SK-N-SH (cell line): ENCODE results near the gene ADGRF4. TPM values are rescaled to one million over a fixed set of nuclear protein-coding genes. Genes with fewer than 3 reads are reported as not detected.

Source experiments
- CTCF ChIA-PET: fragments of 300-600, 350-600 bp; formaldehyde crosslinking; extraction: SDS; loops from one replicate; lab custom pipeline; 2021; lab: Yijun Ruan, JAX
- POLR2A ChIA-PET: fragments of 350-600 bp; sonication (Branson Sonifier 250); formaldehyde crosslinking; extraction: SDS; loops from one replicate; lab custom pipeline; 2020; ENCODE audit warnings: antibody characterized with exemption, inconsistent platforms; lab: Yijun Ruan, JAX
- DNase-seq: peaks from one replicate; pipeline ENCODE4 v3.0.0; 2012
- H2AFZ ChIP-seq: fragments of 200-600 bp; sonication (generic); 2 replicates; pipeline ENCODE4 v1.8.1; 2016; ENCODE audit warnings: antibody characterized with exemption, mild to moderate bottlenecking, low read depth
- H3F3A ChIP-seq: fragments of 200-600 bp; sonication (generic); replicated peaks from 2 replicates; pipeline ENCODE3; 2016; ENCODE audit warnings: antibody characterized with exemption, mild to moderate bottlenecking; ENCODE audit not compliant: insufficient read depth
- H3K27ac ChIP-seq, 2 experiments: fragments of 200-500 bp in 1 of 2; fragments of 200-600 bp in 1 of 2; sonication (Bioruptor generic) in 1 of 2; sonication (generic), shearing (Covaris generic) in 1 of 2; 2 replicates each; pipeline versions ENCODE4 v1.5.1 to v1.6.1; 2014 to 2016; ENCODE audit warnings: low read depth in 2 of 2, inconsistent platforms in 1 of 2, low read length in 1 of 2, mild to moderate bottlenecking in 1 of 2, mixed read lengths in 1 of 2
- H3K27me3 ChIP-seq: fragments of 200-600 bp; sonication (generic), shearing (Covaris generic); 2 replicates; pipeline ENCODE4 v1.6.1; 2016; ENCODE audit warnings: mixed run types; ENCODE audit not compliant: insufficient read depth
- H3K36me3 ChIP-seq, 2 experiments: fragments of 200-500 bp in 1 of 2; fragments of 200-600 bp in 1 of 2; sonication (Bioruptor generic) in 1 of 2; sonication (generic) in 1 of 2; replicated peaks in 1 of 2; 2 replicates each; pipeline versions ENCODE3 to v1.5.1; 2014 to 2016; ENCODE audit warnings: low read length in 1 of 2, mild to moderate bottlenecking in 1 of 2; ENCODE audit not compliant: insufficient read depth in 2 of 2, control insufficient read depth in 1 of 2
- H3K4me1 ChIP-seq, 2 experiments: fragments of 200-500 bp in 1 of 2; fragments of 200-600 bp in 1 of 2; sonication (Bioruptor generic) in 1 of 2; sonication (generic), shearing (Covaris generic) in 1 of 2; 2 replicates each; pipeline versions ENCODE4 v1.5.1 to v1.6.1; 2014 to 2016; ENCODE audit warnings: low read depth in 1 of 2, low read length in 1 of 2, mixed run types in 1 of 2; ENCODE audit not compliant: insufficient read depth in 2 of 2, control insufficient read depth in 1 of 2
- H3K4me2 ChIP-seq: fragments of 200-600 bp; sonication (generic), shearing (Covaris generic); 2 replicates; pipeline ENCODE4 v1.6.1; 2017; ENCODE audit warnings: mixed run types
- H3K4me3 ChIP-seq, 2 experiments: fragments of 200-500 bp in 1 of 2; fragments of 200-600 bp in 1 of 2; sonication (Bioruptor generic) in 1 of 2; sonication (generic), shearing (Covaris generic) in 1 of 2; 2 replicates each; pipeline versions ENCODE4 v1.5.1 to v1.8.1; 2014 to 2016; ENCODE audit warnings: low read depth in 2 of 2, inconsistent platforms in 1 of 2, low read length in 1 of 2, mild to moderate bottlenecking in 1 of 2, mixed read lengths in 1 of 2, moderate library complexity in 1 of 2
- H3K79me2 ChIP-seq: fragments of 200-600 bp; sonication (generic); 2 replicates; pipeline ENCODE4 v1.8.1; 2017; ENCODE audit warnings: mild to moderate bottlenecking; ENCODE audit not compliant: insufficient read depth
- H3K9ac ChIP-seq: fragments of 200-600 bp; sonication (generic); 2 replicates; pipeline ENCODE4 v1.6.1; 2017; ENCODE audit warnings: mixed run types
- H3K9me2 ChIP-seq: fragments of 200-600 bp; sonication (generic); 2 replicates; pipeline ENCODE4 v1.6.1; 2017; ENCODE audit warnings: mixed run types
- H3K9me3 ChIP-seq: fragments of 200-600 bp; sonication (generic); 2 replicates; pipeline ENCODE4 v1.6.1; 2017; ENCODE audit warnings: mixed run types, mild to moderate bottlenecking, moderate library complexity
- H4K20me1 ChIP-seq: fragments of 200-600 bp; sonication (generic); 2 replicates; pipeline ENCODE4 v1.6.1; 2017; ENCODE audit warnings: mild to moderate bottlenecking, mixed run types; ENCODE audit not compliant: insufficient read depth
- CHD2 ChIP-seq: fragments of 150-350 bp; IDR thresholded peaks from 2 replicates; pipeline ENCODE4 v1.6.1; 2018; ENCODE audit warnings: low read length; ENCODE audit not compliant: partially characterized antibody
- EP300 ChIP-seq, 2 experiments: IDR thresholded peaks; 2 replicates each; pipeline versions ENCODE4 v1.4.0 to v1.6.1; 2012; ENCODE audit warnings: borderline replicate concordance in 1 of 2, low read depth in 1 of 2, low read length in 1 of 2
- EZH2phosphoT487 ChIP-seq: fragments of 200-600 bp; sonication (generic); IDR thresholded peaks from 2 replicates; pipeline ENCODE4 v1.6.1; 2017; ENCODE audit warnings: low read depth, mixed run types, mild to moderate bottlenecking, antibody characterized with exemption, moderate library complexity, borderline replicate concordance
- FOSL2 ChIP-seq: IDR thresholded peaks from 2 replicates; pipeline ENCODE4 v1.4.0; 2012; ENCODE audit warnings: low read depth, mild to moderate bottlenecking, moderate library complexity, borderline replicate concordance
- GABPA ChIP-seq: IDR thresholded peaks from 2 replicates; pipeline ENCODE4 v1.4.0; 2012; ENCODE audit warnings: low read depth, mild to moderate bottlenecking
- GATA2 ChIP-seq: sonication (generic); formaldehyde crosslinking; IDR thresholded peaks from 2 replicates; pipeline ENCODE4 v1.5.0; 2020; ENCODE audit warnings: mild to moderate bottlenecking, missing genetic modification reagents
- JUND ChIP-seq: IDR thresholded peaks from 2 replicates; pipeline ENCODE4 v1.4.0; 2012
- NRF1 ChIP-seq: IDR thresholded peaks from 2 replicates; pipeline ENCODE4 v1.6.1; 2012; ENCODE audit warnings: low read depth, mild to moderate bottlenecking, low read length
- POLR2AphosphoS5 ChIP-seq: IDR thresholded peaks from 2 replicates; pipeline ENCODE4 v1.6.1; 2012; ENCODE audit warnings: low read depth, low read length
- RAD21 ChIP-seq: IDR thresholded peaks from 2 replicates; pipeline ENCODE4 v1.6.1; 2012; ENCODE audit warnings: mild to moderate bottlenecking, low read length
- RFX5 ChIP-seq: IDR thresholded peaks from 2 replicates; pipeline ENCODE4 v1.6.1; 2012; ENCODE audit warnings: mild to moderate bottlenecking, improper control_type of control experiment, low read length
- RXRA ChIP-seq: IDR thresholded peaks from 2 replicates; pipeline ENCODE4 v1.4.0; 2012; ENCODE audit warnings: low read depth, mild to moderate bottlenecking, borderline replicate concordance
- SIN3A ChIP-seq: IDR thresholded peaks from 2 replicates; pipeline ENCODE4 v1.6.1; 2012; ENCODE audit warnings: low read depth, mild to moderate bottlenecking, low read length, moderate library complexity, borderline replicate concordance
- TAF1 ChIP-seq: IDR thresholded peaks from 2 replicates; pipeline ENCODE4 v1.6.1; 2012; ENCODE audit warnings: low read depth, mild to moderate bottlenecking, low read length, moderate library complexity, borderline replicate concordance
- TEAD4 ChIP-seq: IDR thresholded peaks from 2 replicates; pipeline ENCODE4 v1.4.0; 2012; ENCODE audit warnings: mild to moderate bottlenecking, borderline replicate concordance; ENCODE audit not compliant: insufficient read depth
- YY1 ChIP-seq: IDR thresholded peaks from 2 replicates; pipeline ENCODE4 v1.4.0; 2012; ENCODE audit warnings: low read depth, mild to moderate bottlenecking
- WGBS: methylation state at CpG from one replicate; pipeline ENCODE4 v1.1.6; 2017; ENCODE audit warnings: low lambda C conversion rate; 5-methylcytosine and 5-hydroxymethylcytosine counted together
- polyA plus RNA-seq, 3 experiments: library from polyadenylated mRNA; depleted of rRNA; stranded (reverse); fragments of >200 nt; gene quantifications; 2 replicates each; pipeline ENCODE4 v1.2.3, GENCODE V29; 2012
- TF ChIP-seq, protein P1 (sequence below): IDR thresholded peaks from 2 replicates; pipeline ENCODE4 v1.4.0; 2012; ENCODE audit warnings: low read depth, borderline replicate concordance
- TF ChIP-seq, protein P2 (sequence below): IDR thresholded peaks from 2 replicates; pipeline ENCODE4 v1.4.0; 2012; ENCODE audit warnings: low read depth
- TF ChIP-seq, protein P3 (sequence below): IDR thresholded peaks from 2 replicates; pipeline ENCODE4; 2012
- TF ChIP-seq, protein P4 (sequence below): IDR thresholded peaks from 2 replicates; pipeline ENCODE4 v1.4.0; 2012; ENCODE audit warnings: low read depth, borderline replicate concordance

Gene ADGRF4
- polyA plus RNA-seq, 1 of the 3 experiments (the other 2 are of a cell fraction): not detected

DNA sequence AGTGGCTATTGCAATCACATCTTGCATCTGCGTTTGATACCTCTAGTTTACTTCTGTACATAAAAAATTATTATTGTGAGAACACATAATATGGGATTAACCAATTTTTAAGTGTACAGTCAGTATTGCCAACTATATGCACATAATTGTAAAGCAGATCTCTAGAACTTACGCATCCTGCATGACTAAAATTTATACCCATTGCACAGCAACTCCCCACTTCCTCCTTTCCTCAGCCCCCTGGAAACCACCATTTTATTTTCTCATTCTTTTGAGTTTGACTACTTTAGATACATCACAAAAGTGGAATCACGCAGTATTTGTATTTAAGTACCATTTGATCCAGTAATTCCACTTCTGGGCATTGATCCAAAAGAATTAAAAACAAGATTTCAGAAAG lies 64.1 kb downstream of the ADGRF4 start:
- no peak overlapping the region for H3K27ac ChIP-seq
- TF ChIP-seq, protein P1, sequence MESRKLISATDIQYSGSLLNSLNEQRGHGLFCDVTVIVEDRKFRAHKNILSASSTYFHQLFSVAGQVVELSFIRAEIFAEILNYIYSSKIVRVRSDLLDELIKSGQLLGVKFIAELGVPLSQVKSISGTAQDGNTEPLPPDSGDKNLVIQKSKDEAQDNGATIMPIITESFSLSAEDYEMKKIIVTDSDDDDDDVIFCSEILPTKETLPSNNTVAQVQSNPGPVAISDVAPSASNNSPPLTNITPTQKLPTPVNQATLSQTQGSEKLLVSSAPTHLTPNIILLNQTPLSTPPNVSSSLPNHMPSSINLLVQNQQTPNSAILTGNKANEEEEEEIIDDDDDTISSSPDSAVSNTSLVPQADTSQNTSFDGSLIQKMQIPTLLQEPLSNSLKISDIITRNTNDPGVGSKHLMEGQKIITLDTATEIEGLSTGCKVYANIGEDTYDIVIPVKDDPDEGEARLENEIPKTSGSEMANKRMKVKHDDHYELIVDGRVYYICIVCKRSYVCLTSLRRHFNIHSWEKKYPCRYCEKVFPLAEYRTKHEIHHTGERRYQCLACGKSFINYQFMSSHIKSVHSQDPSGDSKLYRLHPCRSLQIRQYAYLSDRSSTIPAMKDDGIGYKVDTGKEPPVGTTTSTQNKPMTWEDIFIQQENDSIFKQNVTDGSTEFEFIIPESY: no peak
- TF ChIP-seq RXRA: no peak
- no peak for TF ChIP-seq TAF1
- TF ChIP-seq GABPA: no peak
- TF ChIP-seq CHD2: no peak
- no peak for TF ChIP-seq EZH2phosphoT487
- TF ChIP-seq, protein P2, sequence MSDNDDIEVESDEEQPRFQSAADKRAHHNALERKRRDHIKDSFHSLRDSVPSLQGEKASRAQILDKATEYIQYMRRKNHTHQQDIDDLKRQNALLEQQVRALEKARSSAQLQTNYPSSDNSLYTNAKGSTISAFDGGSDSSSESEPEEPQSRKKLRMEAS: no peak
- no peak for TF ChIP-seq GATA2 (CRISPR knock-in tag)
- no peak for TF ChIP-seq JUND
- TF ChIP-seq NRF1: no peak
- no peaks in the 10 kb centered on the region for H3K27me3 ChIP-seq
- H3K4me3 ChIP-seq: no peak overlapping the region
- no peaks in the 10 kb centered on the region for H3K79me2 ChIP-seq
- WGBS: 19% methylated on average over 3 of the region's 3 CpGs
- no peaks in the 10 kb centered on the region for H3K9me3 ChIP-seq
- POLR2A ChIA-PET: no interaction called here
- no peak overlapping the region for H3K9ac ChIP-seq
- H4K20me1 ChIP-seq: no peaks in the 10 kb centered on the region
- H3K36me3 ChIP-seq: no peaks in the 10 kb centered on the region
- no peak overlapping the region for H3K4me2 ChIP-seq
- H3K4me1 ChIP-seq: no peaks in the 10 kb centered on the region
- H3K9me2 ChIP-seq: no peaks in the 10 kb centered on the region
- CTCF ChIA-PET: interaction anchor here (0.9 kb wide), 1 partner anchor 26 kb away, joined by 3 read pairs; no protein-coding TSS in a partner anchor
- H2AFZ ChIP-seq: no peak overlapping the region
- no peak for DNase-seq
- H3F3A ChIP-seq: no peaks in the 10 kb centered on the region

DNA sequence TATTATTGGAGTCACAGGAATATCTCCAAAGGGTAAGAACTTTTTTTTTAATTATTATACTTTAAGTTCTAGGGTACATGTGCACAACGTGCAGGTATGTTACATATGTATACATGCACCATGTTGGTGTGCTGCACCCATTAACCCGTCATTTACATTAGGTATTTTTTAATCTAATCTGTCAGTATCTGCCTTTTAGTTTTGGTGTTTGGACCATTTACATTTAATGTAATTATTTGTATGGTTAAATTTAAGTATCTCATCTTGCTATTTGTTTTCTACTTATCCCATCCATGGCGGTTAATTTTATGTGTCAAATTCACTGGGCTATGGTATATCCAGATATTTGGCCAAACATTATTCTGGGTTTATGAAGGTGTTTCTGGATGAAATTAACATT lies 68.1 kb downstream of the ADGRF4 start:
- Histone ChIP-seq H3K36me3 (no peaks in the 10 kb centered on the region), H3K9ac (no peak overlapping the region), H3K9me2 (no peaks in the 10 kb centered on the region), H2AFZ (no peak overlapping the region), H3F3A (no peaks in the 10 kb centered on the region), H3K27me3 (no peaks in the 10 kb centered on the region), H3K27ac (no peak overlapping the region), H4K20me1 (no peaks in the 10 kb centered on the region), H3K4me1 (no peaks in the 10 kb centered on the region), H3K9me3 (no peaks in the 10 kb centered on the region), H3K4me3 (no peak overlapping the region), H3K4me2 (no peak overlapping the region), H3K79me2 (no peaks in the 10 kb centered on the region)
- DNase-seq: no peak
- TF ChIP-seq POLR2AphosphoS5: no peak
- TF ChIP-seq RAD21: no peak
- TF ChIP-seq EP300 (IDR thresholded peaks at IDR 0.05; ENCODE audit: borderline replicate concordance in 1 of 2, low read depth in 1 of 2, low read length in 1 of 2): no peak
- TF ChIP-seq, protein P3, sequence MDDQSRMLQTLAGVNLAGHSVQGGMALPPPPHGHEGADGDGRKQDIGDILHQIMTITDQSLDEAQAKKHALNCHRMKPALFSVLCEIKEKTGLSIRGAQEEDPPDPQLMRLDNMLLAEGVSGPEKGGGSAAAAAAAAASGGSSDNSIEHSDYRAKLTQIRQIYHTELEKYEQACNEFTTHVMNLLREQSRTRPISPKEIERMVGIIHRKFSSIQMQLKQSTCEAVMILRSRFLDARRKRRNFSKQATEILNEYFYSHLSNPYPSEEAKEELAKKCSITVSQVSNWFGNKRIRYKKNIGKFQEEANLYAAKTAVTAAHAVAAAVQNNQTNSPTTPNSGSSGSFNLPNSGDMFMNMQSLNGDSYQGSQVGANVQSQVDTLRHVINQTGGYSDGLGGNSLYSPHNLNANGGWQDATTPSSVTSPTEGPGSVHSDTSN: no peak
- no peak for TF ChIP-seq CHD2
- TF ChIP-seq SIN3A: no peak
- no peak for TF ChIP-seq NRF1
- TF ChIP-seq YY1: no peak
- TF ChIP-seq TEAD4: no peak
- no peak for TF ChIP-seq JUND
- TF ChIP-seq, protein P4, sequence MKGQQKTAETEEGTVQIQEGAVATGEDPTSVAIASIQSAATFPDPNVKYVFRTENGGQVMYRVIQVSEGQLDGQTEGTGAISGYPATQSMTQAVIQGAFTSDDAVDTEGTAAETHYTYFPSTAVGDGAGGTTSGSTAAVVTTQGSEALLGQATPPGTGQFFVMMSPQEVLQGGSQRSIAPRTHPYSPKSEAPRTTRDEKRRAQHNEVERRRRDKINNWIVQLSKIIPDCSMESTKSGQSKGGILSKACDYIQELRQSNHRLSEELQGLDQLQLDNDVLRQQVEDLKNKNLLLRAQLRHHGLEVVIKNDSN: no peak
- TF ChIP-seq RFX5: no peak
- TF ChIP-seq GABPA: no peak
- no peak for TF ChIP-seq FOSL2
- 26% methylated on average over 3 of the region's 3 CpGs for WGBS
- CTCF ChIA-PET: interaction anchor here (0.9 kb wide), 1 partner anchor 330 kb away, joined by 3 read pairs; no protein-coding TSS in a partner anchor
- POLR2A ChIA-PET: no interaction called here
